ENCODE measurements around the gene MTMR4.
A peak's percentile ranks its signal among the peaks of the same experiment; 100 is the strongest.

The MTMR4 gene

DNA sequence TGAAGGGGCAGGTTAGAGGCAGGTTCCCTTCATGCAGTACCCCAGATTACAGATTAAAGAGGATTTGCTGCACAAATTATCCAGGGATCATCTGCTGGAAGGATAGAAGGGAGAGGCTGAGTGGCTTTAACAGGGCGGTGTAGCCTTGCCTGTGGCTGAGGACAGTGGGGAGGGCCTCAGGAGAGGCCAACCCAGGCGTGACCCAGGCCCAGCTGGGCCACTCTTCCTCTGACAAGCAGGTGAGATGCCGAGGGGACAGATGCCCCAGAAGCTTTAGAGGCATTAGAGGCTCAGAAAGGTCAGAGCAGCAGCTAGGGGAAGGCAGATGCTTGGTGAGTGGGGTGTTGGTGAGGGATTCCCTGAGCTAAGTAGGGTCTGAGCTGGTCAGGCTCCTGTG is 18.1 kb upstream of the MTMR4 start:
- TF ChIP-seq, protein P1, sequence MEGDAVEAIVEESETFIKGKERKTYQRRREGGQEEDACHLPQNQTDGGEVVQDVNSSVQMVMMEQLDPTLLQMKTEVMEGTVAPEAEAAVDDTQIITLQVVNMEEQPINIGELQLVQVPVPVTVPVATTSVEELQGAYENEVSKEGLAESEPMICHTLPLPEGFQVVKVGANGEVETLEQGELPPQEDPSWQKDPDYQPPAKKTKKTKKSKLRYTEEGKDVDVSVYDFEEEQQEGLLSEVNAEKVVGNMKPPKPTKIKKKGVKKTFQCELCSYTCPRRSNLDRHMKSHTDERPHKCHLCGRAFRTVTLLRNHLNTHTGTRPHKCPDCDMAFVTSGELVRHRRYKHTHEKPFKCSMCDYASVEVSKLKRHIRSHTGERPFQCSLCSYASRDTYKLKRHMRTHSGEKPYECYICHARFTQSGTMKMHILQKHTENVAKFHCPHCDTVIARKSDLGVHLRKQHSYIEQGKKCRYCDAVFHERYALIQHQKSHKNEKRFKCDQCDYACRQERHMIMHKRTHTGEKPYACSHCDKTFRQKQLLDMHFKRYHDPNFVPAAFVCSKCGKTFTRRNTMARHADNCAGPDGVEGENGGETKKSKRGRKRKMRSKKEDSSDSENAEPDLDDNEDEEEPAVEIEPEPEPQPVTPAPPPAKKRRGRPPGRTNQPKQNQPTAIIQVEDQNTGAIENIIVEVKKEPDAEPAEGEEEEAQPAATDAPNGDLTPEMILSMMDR (IDR thresholded peaks at IDR 0.05; ENCODE audit: low read depth, low read length) = no peak
- peak overlapping the region; percentile 45 for H3K4me3 ChIP-seq (ENCODE audit: low read depth, low read length)

DNA sequence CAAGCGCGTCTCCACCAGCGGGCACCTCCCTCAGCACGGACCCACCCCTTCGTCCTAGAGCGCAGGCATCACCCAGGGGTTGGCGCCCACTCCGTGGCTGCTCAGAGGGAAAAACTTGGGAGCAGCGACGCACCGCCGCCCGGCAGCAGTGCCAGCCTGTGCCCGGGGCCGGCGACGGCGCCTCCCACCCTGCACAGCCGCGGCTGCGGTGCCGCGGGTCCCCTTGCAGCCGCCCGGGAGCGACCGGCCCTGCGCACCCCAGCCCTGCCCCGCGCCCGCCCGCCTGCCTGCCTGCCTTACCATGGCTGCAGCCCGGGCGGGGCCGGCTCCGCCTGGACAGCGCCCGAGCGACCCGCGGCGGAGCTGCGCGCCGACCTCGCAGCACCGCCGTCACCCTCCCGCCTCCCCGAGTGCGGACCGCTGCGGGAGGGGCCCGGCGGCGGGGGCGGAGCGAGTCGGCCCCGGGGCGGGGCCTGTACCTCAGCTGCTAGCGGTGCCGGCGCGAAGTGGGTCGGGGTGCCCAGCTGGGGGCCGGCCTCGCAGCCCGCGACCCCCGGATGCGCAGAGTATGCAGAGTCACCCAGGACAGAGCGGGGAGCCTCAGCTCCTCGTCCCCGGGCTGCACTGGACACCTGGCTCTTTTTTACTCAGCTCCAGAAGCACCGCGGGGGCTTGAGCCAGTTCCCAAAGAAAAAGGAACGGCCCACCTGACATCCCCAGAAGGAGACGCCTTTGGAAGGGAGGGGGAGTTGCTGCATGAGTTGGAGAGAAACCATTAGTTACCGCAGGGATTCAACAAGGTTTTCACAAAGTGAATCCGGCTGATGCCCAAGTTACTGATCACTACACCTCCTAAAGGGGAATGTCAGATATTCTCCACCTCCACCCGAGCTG is 17.5 kb upstream of the MTMR4 start:
- TF ChIP-seq, protein P1 (IDR thresholded peaks at IDR 0.05; ENCODE audit: low read depth, low read length) = no peak
- H3K4me3 ChIP-seq (ENCODE audit: low read depth, low read length) = peak overlapping the region; percentile 45

DNA sequence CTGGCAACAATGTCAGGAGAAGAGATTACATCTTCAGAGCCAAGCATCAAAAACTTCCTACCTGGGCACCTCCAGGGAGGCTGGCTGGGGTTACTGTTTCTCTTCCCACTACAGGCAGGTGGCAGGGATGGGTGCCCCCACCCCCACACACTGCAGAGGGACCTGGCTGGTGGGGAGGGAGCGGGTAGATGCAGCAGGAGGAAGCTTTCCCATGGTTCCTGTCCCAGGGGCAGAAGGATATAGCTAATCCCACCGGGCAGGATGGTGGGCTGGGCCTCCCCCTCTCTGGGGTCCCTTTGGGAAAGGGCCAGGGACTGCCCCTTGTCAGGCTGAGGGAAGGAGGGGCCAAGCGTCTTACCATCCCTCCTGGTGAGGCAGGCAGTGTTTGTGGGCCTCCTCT is 16.7 kb upstream of the MTMR4 start:
- TF ChIP-seq, protein P1 (IDR thresholded peaks at IDR 0.05; ENCODE audit: low read depth, low read length) = no peak
- no peak overlapping the region for H3K4me3 ChIP-seq (ENCODE audit: low read depth, low read length)

DNA sequence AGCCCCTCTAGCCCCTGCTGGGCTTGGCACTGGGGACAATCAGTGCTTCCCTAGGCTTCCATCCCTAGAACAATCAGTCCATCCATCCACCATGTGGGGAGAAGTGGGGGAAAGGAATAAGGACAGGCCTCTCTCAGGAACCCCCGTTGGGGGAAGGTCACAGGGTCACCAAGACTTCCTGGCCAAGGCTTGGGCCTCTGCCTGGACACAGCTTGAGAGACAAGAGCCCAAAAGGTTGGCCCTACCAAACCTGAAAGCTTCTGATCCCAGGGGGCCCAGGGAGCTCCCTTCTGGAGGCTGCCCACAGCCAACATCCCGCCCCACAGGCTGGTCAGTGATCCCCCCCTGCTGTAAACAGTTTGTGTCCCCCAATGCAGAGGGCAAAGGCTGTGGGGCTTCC is 16.2 kb upstream of the MTMR4 start:
- H3K4me3 ChIP-seq (ENCODE audit: low read depth, low read length) = no peak overlapping the region
- TF ChIP-seq, protein P1 (IDR thresholded peaks at IDR 0.05; ENCODE audit: low read depth, low read length) = no peak

DNA sequence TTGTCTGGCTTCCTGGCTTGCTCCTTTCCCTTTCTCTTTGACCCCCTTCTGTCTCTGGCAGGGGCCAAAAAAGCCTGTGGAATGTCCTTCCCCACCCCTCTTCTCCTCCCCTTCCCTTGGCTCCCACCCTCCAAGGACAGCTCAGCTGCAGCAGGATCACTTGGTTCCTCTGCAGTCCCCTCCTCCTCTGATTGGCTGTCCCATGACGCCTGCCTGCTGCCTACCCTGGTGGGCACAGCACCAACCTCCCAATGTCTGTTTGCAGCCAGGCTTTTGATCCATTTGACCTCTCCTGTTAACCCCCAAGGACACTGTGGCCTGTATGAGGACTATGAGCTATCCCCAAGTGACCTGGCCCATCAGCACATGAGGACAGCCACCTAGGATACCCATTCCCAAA is 14.8 kb upstream of the MTMR4 start:
- TF ChIP-seq, protein P1 (IDR thresholded peaks at IDR 0.05; ENCODE audit: low read depth, low read length) = no peak
- no peak overlapping the region for H3K4me3 ChIP-seq (ENCODE audit: low read depth, low read length)

DNA sequence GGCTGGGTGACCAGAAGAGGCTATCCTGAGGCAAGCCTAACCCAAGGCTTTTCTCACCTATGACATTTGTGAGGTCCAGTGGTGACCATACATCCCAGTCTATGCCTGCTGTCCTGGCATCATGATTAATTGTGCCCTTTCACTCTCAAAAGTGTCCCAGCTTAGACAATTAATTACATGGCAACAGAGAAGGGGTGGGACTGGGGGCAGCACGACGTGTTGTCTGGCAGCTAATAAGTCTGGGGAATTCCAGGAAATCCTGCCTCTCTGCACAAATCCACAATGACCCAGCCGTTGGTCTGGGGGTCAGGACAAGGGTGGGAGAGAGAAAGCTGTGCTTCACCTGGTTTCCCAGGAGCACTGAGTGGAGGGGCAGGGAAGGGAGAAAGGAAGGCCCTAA is 14.0 kb upstream of the MTMR4 start:
- TF ChIP-seq, protein P1 (IDR thresholded peaks at IDR 0.05; ENCODE audit: low read depth, low read length) = no peak
- no peak overlapping the region for H3K4me3 ChIP-seq (ENCODE audit: low read depth, low read length)

DNA sequence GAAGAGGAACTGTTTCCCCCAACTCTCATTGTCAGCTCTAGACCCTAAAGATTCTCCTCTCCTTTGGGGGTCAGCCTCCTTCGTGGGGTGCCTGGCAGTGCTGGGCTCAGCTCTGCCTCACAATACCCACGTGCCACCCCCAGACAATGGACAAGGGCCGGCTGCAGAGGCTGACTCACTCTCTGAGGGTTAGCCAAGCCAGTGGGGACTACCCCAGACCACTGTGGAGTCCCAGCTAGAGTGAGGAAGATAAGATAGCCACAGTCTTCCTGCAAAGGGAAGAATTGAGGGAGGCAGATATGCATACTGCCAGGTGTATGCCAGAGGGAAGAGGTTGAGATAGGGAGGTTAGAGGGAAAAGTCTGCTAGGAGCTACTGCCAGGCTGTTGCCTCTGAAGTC is 13.5 kb upstream of the MTMR4 start:
- H3K4me3 ChIP-seq (ENCODE audit: low read depth, low read length) = no peak overlapping the region
- TF ChIP-seq, protein P1 (IDR thresholded peaks at IDR 0.05; ENCODE audit: low read depth, low read length) = no peak
